ENCODE data around the gene GPC6. TPM values are rescaled to one million over a fixed set of nuclear protein-coding genes. Genes with fewer than 3 reads are reported as not detected.

GPC6 gene
- total RNA-seq, 1 experiment from 2014 or later, result not detected

GRCh38 chr13:93235258-93236015, 8.8 kb downstream of the GPC6 start:
- TF ChIP-seq CTCF (conservative IDR thresholded peaks at IDR 0.05), result no peak
- no peak for TF ChIP-seq EZH2 (IDR thresholded peaks at IDR 0.05; ENCODE audit: low read depth)
- CTCF ChIA-PET, result no interaction called here
- no TSS peak for BruUV-seq (replicated peaks)

GRCh38 chr13:93238711-93239110, 12.1 kb downstream of the GPC6 start:
- no TSS peak for BruUV-seq (replicated peaks)
- DNase-seq, result no peak
- no peak overlapping the region for H3K27ac ChIP-seq
- no peaks in the 10 kb centered on the region for H3K4me1 ChIP-seq (replicated peaks; ENCODE audit: insufficient read depth)
- intact Hi-C loops (cut with micrococcal nuclease; ENCODE audit: unreplicated experiment), result no loop called here
- H3K9me2 ChIP-seq (ENCODE audit: insufficient read depth), result no peaks in the 10 kb centered on the region; the same call in 1 of the 2 replicates
- H3F3A ChIP-seq (ENCODE audit: insufficient read depth, low read depth), result no peaks in the 10 kb centered on the region
- H3K27me3 ChIP-seq (ENCODE audit: insufficient read depth, low read depth), result no peaks in the 10 kb centered on the region
- ChIA-PET POLR2A (ENCODE audit: unreplicated experiment) (no interaction called here), CTCF (no interaction called here)
- H3K4me3 ChIP-seq, result no peak overlapping the region
- H3K79me2 ChIP-seq (ENCODE audit: low read depth), result no peaks in the 10 kb centered on the region
- no peaks in the 10 kb centered on the region; the same call in 1 of the 2 replicates for H3K9me3 ChIP-seq (ENCODE audit: insufficient read depth, low read depth)
- no peaks in the 10 kb centered on the region for H3K36me3 ChIP-seq (ENCODE audit: low read depth)
- H3K4me2 ChIP-seq, result no peak overlapping the region
- H2AFZ ChIP-seq, result no peak overlapping the region
- TF ChIP-seq CTCF (conservative IDR thresholded peaks at IDR 0.05) (no peak), EZH2 (IDR thresholded peaks at IDR 0.05; ENCODE audit: low read depth) (no peak)
- H4K20me1 ChIP-seq (ENCODE audit: insufficient read depth), result no peaks in the 10 kb centered on the region

More at GRCh38 chr13:93235258-93236015, 8.8 kb downstream of the GPC6 start:
- no peak overlapping the region for H3K4me2 ChIP-seq
- intact Hi-C loops (cut with micrococcal nuclease; ENCODE audit: unreplicated experiment), result no loop called here
- peaks cover 4% of the 10 kb centered on the region; the same call in 1 of the 2 replicates for H3K4me1 ChIP-seq (replicated peaks; ENCODE audit: insufficient read depth)
- no peaks in the 10 kb centered on the region for H3K27me3 ChIP-seq (ENCODE audit: insufficient read depth, low read depth)
- POLR2A ChIA-PET (ENCODE audit: unreplicated experiment), result no interaction called here
- H3K27ac ChIP-seq, result no peak overlapping the region
- no peak overlapping the region for H2AFZ ChIP-seq
- no peaks in the 10 kb centered on the region; the same call in 1 of the 2 replicates for H3K9me3 ChIP-seq (ENCODE audit: insufficient read depth, low read depth)
- DNase-seq, result no peak
- no peaks in the 10 kb centered on the region for H3K36me3 ChIP-seq (ENCODE audit: low read depth)
- H4K20me1 ChIP-seq (ENCODE audit: insufficient read depth), result no peaks in the 10 kb centered on the region
- no peaks in the 10 kb centered on the region; the same call in 1 of the 2 replicates for H3K9me2 ChIP-seq (ENCODE audit: insufficient read depth)
- no peaks in the 10 kb centered on the region for H3F3A ChIP-seq (ENCODE audit: insufficient read depth, low read depth)
- H3K79me2 ChIP-seq (ENCODE audit: low read depth), result no peaks in the 10 kb centered on the region
- H3K4me3 ChIP-seq, result no peak overlapping the region

- Histone ChIP-seq H3K4me2 (0 out of 2 replicates have a peak overlapping the region, but pooled peaks have one; percentile 71), H3K9me3 (ENCODE audit: insufficient read depth, low read depth) (no peaks in the 10 kb centered on the region; the same call in 1 of the 2 replicates), H3K79me2 (ENCODE audit: low read depth) (no peaks in the 10 kb centered on the region), H3K9me2 (ENCODE audit: insufficient read depth) (no peaks in the 10 kb centered on the region), H3K4me3 (no peak overlapping the region), H3K27me3 (ENCODE audit: insufficient read depth, low read depth) (no peaks in the 10 kb centered on the region), H2AFZ (no peak overlapping the region), H3F3A (ENCODE audit: insufficient read depth, low read depth) (no peaks in the 10 kb centered on the region), H3K4me1 (replicated peaks; ENCODE audit: insufficient read depth) (no peaks in the 10 kb centered on the region), H4K20me1 (ENCODE audit: insufficient read depth) (no peaks in the 10 kb centered on the region), H3K36me3 (ENCODE audit: low read depth) (no peaks in the 10 kb centered on the region), H3K27ac (no peak overlapping the region)
- ChIA-PET CTCF (no interaction called here), POLR2A (ENCODE audit: unreplicated experiment) (no interaction called here)
- intact Hi-C loops (cut with micrococcal nuclease; ENCODE audit: unreplicated experiment), result no loop called here
- TF ChIP-seq EZH2 (IDR thresholded peaks at IDR 0.05; ENCODE audit: low read depth) (no peak), CTCF (conservative IDR thresholded peaks at IDR 0.05) (no peak)
- DNase-seq, result no peak
- BruUV-seq (replicated peaks), result no TSS peak
Measured at GRCh38 chr13:93243375-93244063, 16.9 kb downstream of the GPC6 start.
